ENCODE measurements around the gene FASTK. TPM values are rescaled to one million over a fixed set of nuclear protein-coding genes. Genes with fewer than 3 reads are reported as not detected.
A peak's percentile ranks its signal among the peaks of the same experiment; 100 is the strongest.

Gene FASTK
- total RNA-seq, 1 experiment from 2014 or later = 86.4 TPM

DNA sequence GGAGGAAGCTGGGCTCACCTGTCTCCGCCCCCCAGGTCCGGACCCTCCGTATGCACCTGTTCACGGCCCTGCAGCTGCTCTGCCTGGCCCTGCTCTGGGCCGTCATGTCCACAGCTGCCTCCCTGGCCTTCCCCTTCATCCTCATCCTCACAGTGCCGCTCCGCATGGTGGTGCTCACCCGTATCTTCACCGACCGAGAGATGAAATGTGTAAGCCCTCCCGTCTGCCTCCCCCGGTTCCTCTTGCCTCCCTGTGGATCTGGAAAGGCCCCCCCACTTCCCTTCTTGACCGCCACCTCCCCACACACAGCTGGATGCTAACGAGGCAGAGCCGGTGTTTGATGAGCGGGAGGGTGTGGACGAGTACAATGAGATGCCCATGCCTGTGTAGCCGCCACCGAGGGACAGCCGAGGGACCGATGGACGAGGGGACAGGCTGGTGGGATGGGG lies 4.6 kb downstream of the FASTK start:
- no peaks in the 10 kb centered on the region for H3K9me3 ChIP-seq (ENCODE audit: control insufficient read depth in 1 of 2, insufficient read depth in 1 of 2, low read depth in 1 of 2, low read length in 2 of 2)
- TF ChIP-seq YY1 (IDR thresholded peaks at IDR 0.05; ENCODE audit: extremely low read depth, insufficient replicate concordance, low read depth, low read length) (no peak), SP1 (IDR thresholded peaks at IDR 0.05; ENCODE audit: low read depth) (no peak), FOSL1 (IDR thresholded peaks at IDR 0.05; ENCODE audit: low read depth) (no peak), SIN3A (IDR thresholded peaks at IDR 0.05; ENCODE audit: low read depth) (no peak), CBX3 (IDR thresholded peaks at IDR 0.05; ENCODE audit: low read depth) (no peak), TCF7L2 (IDR thresholded peaks at IDR 0.05; ENCODE audit: borderline replicate concordance, extremely low read depth, insufficient read depth, insufficient read length) (no peak), EZH2phosphoT487 (IDR thresholded peaks at IDR 0.05; ENCODE audit: borderline replicate concordance) (no peak), RAD21 (IDR thresholded peaks at IDR 0.05; ENCODE audit: low read depth) (no peak), ZFX (IDR thresholded peaks at IDR 0.05) (no peak), JUND (IDR thresholded peaks at IDR 0.05) (no peak)
- TF ChIP-seq, protein P1, sequence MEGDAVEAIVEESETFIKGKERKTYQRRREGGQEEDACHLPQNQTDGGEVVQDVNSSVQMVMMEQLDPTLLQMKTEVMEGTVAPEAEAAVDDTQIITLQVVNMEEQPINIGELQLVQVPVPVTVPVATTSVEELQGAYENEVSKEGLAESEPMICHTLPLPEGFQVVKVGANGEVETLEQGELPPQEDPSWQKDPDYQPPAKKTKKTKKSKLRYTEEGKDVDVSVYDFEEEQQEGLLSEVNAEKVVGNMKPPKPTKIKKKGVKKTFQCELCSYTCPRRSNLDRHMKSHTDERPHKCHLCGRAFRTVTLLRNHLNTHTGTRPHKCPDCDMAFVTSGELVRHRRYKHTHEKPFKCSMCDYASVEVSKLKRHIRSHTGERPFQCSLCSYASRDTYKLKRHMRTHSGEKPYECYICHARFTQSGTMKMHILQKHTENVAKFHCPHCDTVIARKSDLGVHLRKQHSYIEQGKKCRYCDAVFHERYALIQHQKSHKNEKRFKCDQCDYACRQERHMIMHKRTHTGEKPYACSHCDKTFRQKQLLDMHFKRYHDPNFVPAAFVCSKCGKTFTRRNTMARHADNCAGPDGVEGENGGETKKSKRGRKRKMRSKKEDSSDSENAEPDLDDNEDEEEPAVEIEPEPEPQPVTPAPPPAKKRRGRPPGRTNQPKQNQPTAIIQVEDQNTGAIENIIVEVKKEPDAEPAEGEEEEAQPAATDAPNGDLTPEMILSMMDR (IDR thresholded peaks at IDR 0.05 in 2 of 3, conservative IDR thresholded peaks at IDR 0.05 in 1 of 3; ENCODE audit: borderline replicate concordance in 1 of 3, insufficient read depth in 1 of 3, low read depth in 2 of 3, low read length in 2 of 3) = no peak
- peak overlapping the region; percentile 27; the same call in 1 of the 2 replicates for H3K27ac ChIP-seq (ENCODE audit: low read depth, low read length)
- no peaks in the 10 kb centered on the region for H3K27me3 ChIP-seq (ENCODE audit: insufficient read depth, low read length)
- H3K9ac ChIP-seq (ENCODE audit: low read length) = no peak overlapping the region
- ChIA-PET POLR2A (interaction anchor here (1.0 to 1.5 kb wide), 2 partner anchors 15 to 48 kb away, joined by 3 to 4 read pairs; partner anchors contain the start of gene ABCB8), RAD21 (ENCODE audit: low non-redundant PET in 1 of 2, low total read pairs in 2 of 2, uncharacterized antibody in 2 of 2, unreplicated experiment in 2 of 2) (interaction anchor here in 1 of 2 experiments (1.5 kb wide), 1 partner anchor 15 kb away, joined by 3 read pairs; no protein-coding TSS in a partner anchor), CTCF (interaction anchor here (0.6 to 1.3 kb wide), 5 partner anchors 8 to 67 kb away, joined by 3 to 4 read pairs (median 3); no protein-coding TSS in a partner anchor)
- DNase-seq (ENCODE audit: low read depth, low spot score) (no peak), ATAC-seq (no peak)
- intact Hi-C loops (cut with micrococcal nuclease) = no loop called here
- H3K4me2 ChIP-seq (ENCODE audit: low read length) = no peak overlapping the region
- H3K36me3 ChIP-seq (ENCODE audit: control insufficient read depth in 1 of 2, insufficient read depth in 2 of 2, low read length in 2 of 2) = peaks cover 24 to 27% of the 10 kb centered on the region in 2 experiments; a peak in 3 of 4 replicates
- H3K9me2 ChIP-seq (ENCODE audit: insufficient read depth) = no peaks in the 10 kb centered on the region
- BruUV-seq (replicated peaks) = TSS peak; percentile 29
- H4K20me1 ChIP-seq (ENCODE audit: insufficient read depth) = no peaks in the 10 kb centered on the region
- peaks cover 8 to 31% of the 10 kb centered on the region in 2 experiments for H3K4me1 ChIP-seq (ENCODE audit: control insufficient read depth in 1 of 2, insufficient read depth in 2 of 2, low read length in 2 of 2)
- peaks cover 26% of the 10 kb centered on the region for H3K79me2 ChIP-seq (ENCODE audit: insufficient read depth, low read length)
- no peak overlapping the region for H2AFZ ChIP-seq (ENCODE audit: low read depth, low read length, poor library complexity, severe bottlenecking)
- H3K4me3 ChIP-seq (replicated peaks in 1 of 2; ENCODE audit: low read depth in 1 of 2, low read length in 2 of 2) = no peak overlapping the region

Measured in HCT116 (cell line).